ENCODE measurements around the gene WSB1.

DNA sequence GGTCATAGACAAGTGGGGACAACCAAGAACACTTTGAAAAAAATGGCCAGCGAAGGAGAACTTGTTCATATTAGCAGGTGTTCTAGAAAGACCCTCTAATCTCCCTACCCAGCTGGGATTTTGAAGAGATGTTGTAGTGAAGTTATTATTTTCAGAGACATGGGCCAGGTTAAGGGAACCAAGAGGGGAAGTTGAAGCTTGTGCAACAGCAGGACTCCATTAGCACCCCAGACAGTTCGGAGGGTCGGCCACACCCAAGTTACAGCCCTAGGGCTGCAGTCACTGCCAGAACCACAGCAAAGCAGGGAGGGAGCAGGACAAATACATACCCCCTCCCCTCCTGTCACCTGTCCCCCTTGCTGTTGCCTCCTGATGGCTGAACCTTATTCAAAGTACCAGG is 42.3 kb downstream of the WSB1 start:
- TF ChIP-seq CTCF (conservative IDR thresholded peaks at IDR 0.05; ENCODE audit: low read length) (no peak), EZH2phosphoT487 (IDR thresholded peaks at IDR 0.05; ENCODE audit: borderline replicate concordance) (no peak)
